Measurements from ENCODE around the gene DRD5. TPM values are rescaled to one million over a fixed set of nuclear protein-coding genes. Genes with fewer than 3 reads are reported as not detected.

Gene DRD5
- total RNA-seq, 4 donors from 2014 or later: not detected

Small RNA genes within 50 kb of the gene (small RNA-seq; reads per million reads assigned to genes)
- gene RNA5SP154: 0 reads per million in 4 donors

Other genes with a start within 250 kb of the DRD5 start
- 1 to 10 TPM; 3.1 to 6.5 (median 4.3) TPM for gene SLC2A9, start 239.9 kb downstream of the DRD5 start, total RNA-seq

Measured in gastroesophageal sphincter (tissue), 4 donors.